ENCODE measurements around the gene NSUN6.

NSUN6 gene

DNA sequence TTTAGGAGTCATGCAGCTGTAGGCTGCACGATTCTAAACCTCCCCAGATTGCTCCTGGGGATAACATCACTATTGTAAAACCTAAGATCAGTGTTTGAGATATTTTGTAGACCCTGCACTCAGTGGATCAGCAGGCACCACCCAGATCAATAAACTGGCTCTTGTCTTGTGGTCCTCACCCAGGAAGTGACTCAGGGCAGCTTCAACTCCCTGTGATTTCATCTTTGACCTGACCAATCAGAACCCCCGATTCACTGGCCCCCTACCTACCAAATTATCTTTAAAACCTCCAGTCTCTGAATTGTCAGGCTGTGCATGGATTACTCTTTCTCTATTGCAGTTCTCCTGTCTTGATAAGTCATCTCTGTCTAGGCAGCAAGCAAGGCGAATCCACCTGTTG is 33.6 kb upstream of the NSUN6 start:
- TF ChIP-seq, protein P1, sequence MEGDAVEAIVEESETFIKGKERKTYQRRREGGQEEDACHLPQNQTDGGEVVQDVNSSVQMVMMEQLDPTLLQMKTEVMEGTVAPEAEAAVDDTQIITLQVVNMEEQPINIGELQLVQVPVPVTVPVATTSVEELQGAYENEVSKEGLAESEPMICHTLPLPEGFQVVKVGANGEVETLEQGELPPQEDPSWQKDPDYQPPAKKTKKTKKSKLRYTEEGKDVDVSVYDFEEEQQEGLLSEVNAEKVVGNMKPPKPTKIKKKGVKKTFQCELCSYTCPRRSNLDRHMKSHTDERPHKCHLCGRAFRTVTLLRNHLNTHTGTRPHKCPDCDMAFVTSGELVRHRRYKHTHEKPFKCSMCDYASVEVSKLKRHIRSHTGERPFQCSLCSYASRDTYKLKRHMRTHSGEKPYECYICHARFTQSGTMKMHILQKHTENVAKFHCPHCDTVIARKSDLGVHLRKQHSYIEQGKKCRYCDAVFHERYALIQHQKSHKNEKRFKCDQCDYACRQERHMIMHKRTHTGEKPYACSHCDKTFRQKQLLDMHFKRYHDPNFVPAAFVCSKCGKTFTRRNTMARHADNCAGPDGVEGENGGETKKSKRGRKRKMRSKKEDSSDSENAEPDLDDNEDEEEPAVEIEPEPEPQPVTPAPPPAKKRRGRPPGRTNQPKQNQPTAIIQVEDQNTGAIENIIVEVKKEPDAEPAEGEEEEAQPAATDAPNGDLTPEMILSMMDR (IDR thresholded peaks at IDR 0.05; ENCODE audit: extremely low read depth, missing control alignments) = no peak
- no peak for DNase-seq (ENCODE audit: low spot score)

DNA sequence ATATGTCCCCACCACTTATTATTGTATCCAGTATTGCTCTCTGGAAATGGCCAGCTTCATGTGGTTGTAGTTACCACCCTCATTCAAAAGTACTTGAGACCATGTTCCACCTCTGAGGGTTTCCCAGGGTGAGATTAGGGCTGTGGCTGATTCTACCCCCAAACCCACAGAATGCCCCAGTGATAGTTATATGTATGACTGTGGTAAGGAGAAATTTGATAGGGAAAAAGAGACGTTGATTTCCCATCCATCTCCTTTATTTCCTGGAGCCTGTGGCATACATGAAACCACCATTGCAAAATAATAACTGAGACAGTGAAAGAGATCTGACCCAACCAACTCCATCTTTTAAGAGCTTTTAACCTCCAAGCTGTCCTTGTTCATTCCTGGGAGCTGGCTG is 33.0 kb upstream of the NSUN6 start:
- DNase-seq (ENCODE audit: low spot score) = no peak
- TF ChIP-seq, protein P1 (IDR thresholded peaks at IDR 0.05; ENCODE audit: extremely low read depth, missing control alignments) = no peak

DNA sequence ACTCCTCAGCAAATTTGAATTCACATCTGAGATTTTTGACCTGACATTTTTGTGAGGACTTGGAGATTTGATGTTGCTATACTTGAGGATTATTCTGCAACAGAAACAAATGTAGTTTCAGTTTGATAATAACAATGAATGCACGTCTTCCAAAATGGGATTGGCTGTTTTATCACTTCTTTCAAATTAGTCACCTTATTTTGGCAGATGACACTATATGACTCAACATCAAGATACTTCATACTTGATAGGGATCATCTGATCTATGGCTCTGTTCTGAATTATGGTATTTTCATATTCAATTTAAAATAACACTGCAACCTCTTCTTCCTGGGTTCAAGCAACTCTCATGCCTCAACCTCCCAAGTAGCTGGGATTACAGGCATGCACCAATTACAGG is 32.0 kb upstream of the NSUN6 start:
- DNase-seq (ENCODE audit: low spot score) = no peak
- TF ChIP-seq, protein P1 (IDR thresholded peaks at IDR 0.05; ENCODE audit: extremely low read depth, missing control alignments) = no peak

DNA sequence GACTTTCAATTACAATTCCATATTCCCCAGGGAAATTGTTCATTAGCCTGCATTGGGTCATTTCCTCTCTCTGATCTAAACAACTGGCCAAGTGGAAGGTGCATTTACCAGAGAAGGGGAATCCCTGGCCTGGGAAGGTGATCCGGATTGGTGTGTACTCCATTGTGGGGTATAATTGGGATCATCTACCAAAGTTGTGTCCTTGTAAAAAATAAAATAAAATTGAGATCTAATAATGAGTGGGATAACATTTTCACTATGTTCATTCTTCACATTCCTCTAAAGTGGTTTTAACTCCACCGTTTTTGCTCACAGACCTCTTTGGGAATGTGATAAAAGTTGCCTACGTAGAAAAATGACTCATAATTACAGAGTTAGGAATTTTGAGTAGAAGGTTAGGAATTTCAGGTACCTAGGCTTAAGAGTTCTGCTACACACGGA is 30.6 kb upstream of the NSUN6 start:
- TF ChIP-seq, protein P1 (IDR thresholded peaks at IDR 0.05; ENCODE audit: extremely low read depth, missing control alignments) = no peak
- DNase-seq (ENCODE audit: low spot score) = no peak

DNA sequence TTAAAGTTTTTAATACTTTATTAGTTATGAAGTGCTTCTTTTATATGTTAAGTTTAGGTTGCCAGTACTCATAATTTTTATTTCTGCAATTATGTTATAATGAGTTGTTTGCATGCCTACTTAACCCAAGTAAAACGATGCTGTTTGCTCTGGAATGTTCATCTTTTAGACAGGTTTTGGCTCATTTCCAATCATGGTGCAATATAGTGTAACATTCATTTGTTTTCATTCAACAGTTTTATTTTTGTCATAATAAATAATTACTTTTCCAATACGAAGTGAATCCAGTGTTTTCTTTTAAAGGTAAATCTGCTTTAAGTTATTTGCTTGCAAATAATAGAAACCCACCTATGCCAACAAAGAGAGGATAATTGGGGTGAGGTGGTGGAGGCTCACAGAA is 30.0 kb upstream of the NSUN6 start:
- TF ChIP-seq, protein P1 (IDR thresholded peaks at IDR 0.05; ENCODE audit: extremely low read depth, missing control alignments) = no peak
- DNase-seq (ENCODE audit: low spot score) = no peak

DNA sequence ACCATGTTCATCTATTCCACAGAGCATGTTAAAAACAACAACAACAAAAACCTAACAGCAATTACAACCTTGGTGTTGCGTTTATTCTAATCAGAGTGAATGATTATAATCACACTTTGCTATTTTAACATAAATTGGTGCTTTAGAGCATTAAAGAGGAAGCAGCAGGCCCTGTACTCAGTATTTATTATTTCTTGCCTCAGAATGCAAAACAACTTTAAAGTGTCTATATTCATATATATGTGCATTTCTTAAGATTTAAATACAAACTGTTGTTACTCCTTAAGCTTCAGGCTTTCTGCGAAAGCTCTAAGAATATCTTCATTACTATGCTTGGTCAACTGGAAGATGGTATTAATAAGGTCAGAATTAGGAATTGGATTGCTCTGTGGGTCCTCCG is 29.4 kb upstream of the NSUN6 start:
- TF ChIP-seq, protein P1 (IDR thresholded peaks at IDR 0.05; ENCODE audit: extremely low read depth, missing control alignments) = no peak
- DNase-seq (ENCODE audit: low spot score) = no peak

DNA sequence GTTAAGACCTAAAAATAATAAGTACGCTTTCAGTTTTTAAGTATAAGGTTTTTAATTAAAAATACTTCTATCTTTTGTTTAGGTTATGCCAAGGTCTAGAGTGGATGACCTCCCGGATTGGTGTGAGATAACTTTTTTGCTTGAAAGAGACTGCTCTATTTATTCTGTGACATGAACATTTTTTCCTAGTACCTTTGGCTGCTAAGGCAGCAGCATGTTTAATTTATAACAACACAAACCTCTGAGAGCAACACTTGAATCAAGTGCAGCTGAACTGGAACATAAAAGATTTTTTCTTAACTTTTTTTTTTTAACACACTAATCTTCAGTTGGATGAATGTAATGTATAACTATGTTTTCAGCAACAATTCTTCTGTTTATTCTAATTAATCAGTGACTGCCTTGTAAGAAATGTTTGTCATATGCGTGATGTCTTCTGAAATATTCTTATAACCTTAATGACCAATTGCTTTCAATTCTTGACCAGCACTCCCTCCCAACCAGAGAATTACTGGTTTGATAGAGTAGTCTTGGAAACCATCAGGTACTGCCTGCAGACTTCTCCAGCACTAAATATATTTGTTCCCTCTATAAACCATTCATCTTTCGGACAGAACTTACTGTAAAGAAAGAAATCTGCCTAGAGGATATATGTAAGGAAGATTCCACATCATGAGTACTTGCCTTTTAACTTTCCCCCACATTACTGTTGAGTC is 23.9 kb upstream of the NSUN6 start:
- TF ChIP-seq, protein P1 (IDR thresholded peaks at IDR 0.05; ENCODE audit: extremely low read depth, missing control alignments) = no peak
- DNase-seq (ENCODE audit: low spot score) = no peak

All from GM20000 (cell line).